H1 (cell line): ENCODE measurements around the gene CBFA2T2. TPM values are rescaled to one million over a fixed set of nuclear protein-coding genes. Genes with fewer than 3 reads are reported as not detected.

ENCODE experiments used
- BRCA1 ChIP-seq: IDR thresholded peaks from 2 replicates; pipeline ENCODE4 v1.6.1; 2012; ENCODE audit warnings: low read depth, low read length, improper control_type of control experiment
- GABPA ChIP-seq: IDR thresholded peaks from 2 replicates; pipeline ENCODE4 v1.6.1; 2011; ENCODE audit warnings: mild to moderate bottlenecking, low read length, moderate library complexity, borderline replicate concordance; ENCODE audit not compliant: insufficient read depth
- KDM4A ChIP-seq: IDR thresholded peaks from one replicate; pipeline ENCODE4 v1.7.1; 2012; ENCODE audit warnings: low read depth, mild to moderate bottlenecking, moderate library complexity, low read length, inconsistent platforms; ENCODE audit not compliant: severe bottlenecking
- POU5F1 ChIP-seq: IDR thresholded peaks from 2 replicates; pipeline ENCODE4 v1.6.1; 2011; ENCODE audit warnings: low read depth, mild to moderate bottlenecking, low read length, moderate library complexity
- YY1 ChIP-seq: IDR thresholded peaks from 2 replicates; pipeline ENCODE4 v1.6.1; 2011; ENCODE audit warnings: low read depth, mild to moderate bottlenecking, low read length
- ZNF274 ChIP-seq: IDR thresholded peaks from 2 replicates; pipeline ENCODE4 v1.7.0; 2012; ENCODE audit warnings: low read length, borderline replicate concordance; ENCODE audit errors: extremely low read depth
- polyA plus RNA-seq, 7 experiments: library from polyadenylated mRNA; depleted of rRNA in 3 of 7; stranded (reverse) in 5 of 7; unstranded in 2 of 7; fragments of >200 nt in 5 of 7; fragments of 200-250 nt in 2 of 7; gene quantifications; 1 replicate in 5 of 7; 2 replicates in 1 of 7; 4 replicates in 1 of 7; pipeline versions ENCODE4 v1.2.1 to v1.2.3, GENCODE V29; 2011 to 2013; ENCODE audit warnings: missing spikeins in 2 of 7, mixed read lengths in 2 of 7
- total RNA-seq: library from RNA; stranded (reverse); fragmentation: NEBNext Ultra II Directional; extraction: Animal tissue kit (Norgen Biotek cat#: 25700); gene quantifications from 2 replicates; pipeline ENCODE4 v1.2.1, GENCODE V29; 2021
- TF ChIP-seq, protein P1 (sequence below): fragments of 300-600 bp; sonication (generic); IDR thresholded peaks from 2 replicates; pipeline ENCODE4 v1.7.1; 2012; ENCODE audit warnings: low read length, moderate library complexity, mild to moderate bottlenecking, inconsistent platforms; ENCODE audit not compliant: insufficient replicate concordance
- TF ChIP-seq, protein P2 (sequence below), 3 experiments: IDR thresholded peaks; 1 replicate in 2 of 3; 2 replicates in 1 of 3; pipeline versions ENCODE4 v1.5.1 to v1.6.1; 2011; ENCODE audit warnings: low read length in 3 of 3, mild to moderate bottlenecking in 3 of 3, inconsistent platforms in 2 of 3, low read depth in 1 of 3, moderate library complexity in 1 of 3; ENCODE audit not compliant: insufficient read depth in 1 of 3; ENCODE audit errors: control extremely low read depth in 1 of 3

The CBFA2T2 gene
- total and polyA plus RNA-seq, 2 of the 8 experiments (the other 6 are each of a cell fraction or from before 2014, with no cell fraction given), result 11.6 to 12.9 TPM

DNA sequence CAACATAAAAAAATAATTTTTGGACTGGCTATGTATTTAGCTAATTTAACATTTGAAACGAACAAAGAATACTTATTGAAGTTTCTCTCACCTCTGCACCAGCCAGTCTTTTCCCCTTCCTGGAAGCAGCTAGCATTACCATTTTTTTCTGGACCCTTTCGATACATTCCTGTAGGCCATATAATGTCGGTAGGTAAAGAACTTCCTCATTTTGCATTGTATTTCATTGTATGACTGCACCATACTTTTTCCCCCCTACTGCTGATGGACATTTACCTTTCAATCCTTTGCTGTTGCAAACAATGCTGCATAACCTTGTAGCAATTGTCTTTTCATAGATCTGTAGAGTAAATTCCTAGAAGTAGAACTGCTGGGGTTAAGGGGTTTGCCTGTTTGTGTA is 17.6 kb downstream of the CBFA2T2 start (continued):
- TF ChIP-seq, protein P1, sequence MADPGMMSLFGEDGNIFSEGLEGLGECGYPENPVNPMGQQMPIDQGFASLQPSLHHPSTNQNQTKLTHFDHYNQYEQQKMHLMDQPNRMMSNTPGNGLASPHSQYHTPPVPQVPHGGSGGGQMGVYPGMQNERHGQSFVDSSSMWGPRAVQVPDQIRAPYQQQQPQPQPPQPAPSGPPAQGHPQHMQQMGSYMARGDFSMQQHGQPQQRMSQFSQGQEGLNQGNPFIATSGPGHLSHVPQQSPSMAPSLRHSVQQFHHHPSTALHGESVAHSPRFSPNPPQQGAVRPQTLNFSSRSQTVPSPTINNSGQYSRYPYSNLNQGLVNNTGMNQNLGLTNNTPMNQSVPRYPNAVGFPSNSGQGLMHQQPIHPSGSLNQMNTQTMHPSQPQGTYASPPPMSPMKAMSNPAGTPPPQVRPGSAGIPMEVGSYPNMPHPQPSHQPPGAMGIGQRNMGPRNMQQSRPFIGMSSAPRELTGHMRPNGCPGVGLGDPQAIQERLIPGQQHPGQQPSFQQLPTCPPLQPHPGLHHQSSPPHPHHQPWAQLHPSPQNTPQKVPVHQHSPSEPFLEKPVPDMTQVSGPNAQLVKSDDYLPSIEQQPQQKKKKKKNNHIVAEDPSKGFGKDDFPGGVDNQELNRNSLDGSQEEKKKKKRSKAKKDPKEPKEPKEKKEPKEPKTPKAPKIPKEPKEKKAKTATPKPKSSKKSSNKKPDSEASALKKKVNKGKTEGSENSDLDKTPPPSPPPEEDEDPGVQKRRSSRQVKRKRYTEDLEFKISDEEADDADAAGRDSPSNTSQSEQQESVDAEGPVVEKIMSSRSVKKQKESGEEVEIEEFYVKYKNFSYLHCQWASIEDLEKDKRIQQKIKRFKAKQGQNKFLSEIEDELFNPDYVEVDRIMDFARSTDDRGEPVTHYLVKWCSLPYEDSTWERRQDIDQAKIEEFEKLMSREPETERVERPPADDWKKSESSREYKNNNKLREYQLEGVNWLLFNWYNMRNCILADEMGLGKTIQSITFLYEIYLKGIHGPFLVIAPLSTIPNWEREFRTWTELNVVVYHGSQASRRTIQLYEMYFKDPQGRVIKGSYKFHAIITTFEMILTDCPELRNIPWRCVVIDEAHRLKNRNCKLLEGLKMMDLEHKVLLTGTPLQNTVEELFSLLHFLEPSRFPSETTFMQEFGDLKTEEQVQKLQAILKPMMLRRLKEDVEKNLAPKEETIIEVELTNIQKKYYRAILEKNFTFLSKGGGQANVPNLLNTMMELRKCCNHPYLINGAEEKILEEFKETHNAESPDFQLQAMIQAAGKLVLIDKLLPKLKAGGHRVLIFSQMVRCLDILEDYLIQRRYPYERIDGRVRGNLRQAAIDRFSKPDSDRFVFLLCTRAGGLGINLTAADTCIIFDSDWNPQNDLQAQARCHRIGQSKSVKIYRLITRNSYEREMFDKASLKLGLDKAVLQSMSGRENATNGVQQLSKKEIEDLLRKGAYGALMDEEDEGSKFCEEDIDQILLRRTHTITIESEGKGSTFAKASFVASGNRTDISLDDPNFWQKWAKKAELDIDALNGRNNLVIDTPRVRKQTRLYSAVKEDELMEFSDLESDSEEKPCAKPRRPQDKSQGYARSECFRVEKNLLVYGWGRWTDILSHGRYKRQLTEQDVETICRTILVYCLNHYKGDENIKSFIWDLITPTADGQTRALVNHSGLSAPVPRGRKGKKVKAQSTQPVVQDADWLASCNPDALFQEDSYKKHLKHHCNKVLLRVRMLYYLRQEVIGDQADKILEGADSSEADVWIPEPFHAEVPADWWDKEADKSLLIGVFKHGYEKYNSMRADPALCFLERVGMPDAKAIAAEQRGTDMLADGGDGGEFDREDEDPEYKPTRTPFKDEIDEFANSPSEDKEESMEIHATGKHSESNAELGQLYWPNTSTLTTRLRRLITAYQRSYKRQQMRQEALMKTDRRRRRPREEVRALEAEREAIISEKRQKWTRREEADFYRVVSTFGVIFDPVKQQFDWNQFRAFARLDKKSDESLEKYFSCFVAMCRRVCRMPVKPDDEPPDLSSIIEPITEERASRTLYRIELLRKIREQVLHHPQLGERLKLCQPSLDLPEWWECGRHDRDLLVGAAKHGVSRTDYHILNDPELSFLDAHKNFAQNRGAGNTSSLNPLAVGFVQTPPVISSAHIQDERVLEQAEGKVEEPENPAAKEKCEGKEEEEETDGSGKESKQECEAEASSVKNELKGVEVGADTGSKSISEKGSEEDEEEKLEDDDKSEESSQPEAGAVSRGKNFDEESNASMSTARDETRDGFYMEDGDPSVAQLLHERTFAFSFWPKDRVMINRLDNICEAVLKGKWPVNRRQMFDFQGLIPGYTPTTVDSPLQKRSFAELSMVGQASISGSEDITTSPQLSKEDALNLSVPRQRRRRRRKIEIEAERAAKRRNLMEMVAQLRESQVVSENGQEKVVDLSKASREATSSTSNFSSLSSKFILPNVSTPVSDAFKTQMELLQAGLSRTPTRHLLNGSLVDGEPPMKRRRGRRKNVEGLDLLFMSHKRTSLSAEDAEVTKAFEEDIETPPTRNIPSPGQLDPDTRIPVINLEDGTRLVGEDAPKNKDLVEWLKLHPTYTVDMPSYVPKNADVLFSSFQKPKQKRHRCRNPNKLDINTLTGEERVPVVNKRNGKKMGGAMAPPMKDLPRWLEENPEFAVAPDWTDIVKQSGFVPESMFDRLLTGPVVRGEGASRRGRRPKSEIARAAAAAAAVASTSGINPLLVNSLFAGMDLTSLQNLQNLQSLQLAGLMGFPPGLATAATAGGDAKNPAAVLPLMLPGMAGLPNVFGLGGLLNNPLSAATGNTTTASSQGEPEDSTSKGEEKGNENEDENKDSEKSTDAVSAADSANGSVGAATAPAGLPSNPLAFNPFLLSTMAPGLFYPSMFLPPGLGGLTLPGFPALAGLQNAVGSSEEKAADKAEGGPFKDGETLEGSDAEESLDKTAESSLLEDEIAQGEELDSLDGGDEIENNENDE, result no peak
- TF ChIP-seq YY1 (no peak), KDM4A (no peak), GABPA (no peak), ZNF274 (no peak), BRCA1 (no peak), POU5F1 (no peak)
- TF ChIP-seq, protein P2, sequence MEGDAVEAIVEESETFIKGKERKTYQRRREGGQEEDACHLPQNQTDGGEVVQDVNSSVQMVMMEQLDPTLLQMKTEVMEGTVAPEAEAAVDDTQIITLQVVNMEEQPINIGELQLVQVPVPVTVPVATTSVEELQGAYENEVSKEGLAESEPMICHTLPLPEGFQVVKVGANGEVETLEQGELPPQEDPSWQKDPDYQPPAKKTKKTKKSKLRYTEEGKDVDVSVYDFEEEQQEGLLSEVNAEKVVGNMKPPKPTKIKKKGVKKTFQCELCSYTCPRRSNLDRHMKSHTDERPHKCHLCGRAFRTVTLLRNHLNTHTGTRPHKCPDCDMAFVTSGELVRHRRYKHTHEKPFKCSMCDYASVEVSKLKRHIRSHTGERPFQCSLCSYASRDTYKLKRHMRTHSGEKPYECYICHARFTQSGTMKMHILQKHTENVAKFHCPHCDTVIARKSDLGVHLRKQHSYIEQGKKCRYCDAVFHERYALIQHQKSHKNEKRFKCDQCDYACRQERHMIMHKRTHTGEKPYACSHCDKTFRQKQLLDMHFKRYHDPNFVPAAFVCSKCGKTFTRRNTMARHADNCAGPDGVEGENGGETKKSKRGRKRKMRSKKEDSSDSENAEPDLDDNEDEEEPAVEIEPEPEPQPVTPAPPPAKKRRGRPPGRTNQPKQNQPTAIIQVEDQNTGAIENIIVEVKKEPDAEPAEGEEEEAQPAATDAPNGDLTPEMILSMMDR (IDR thresholded peaks at IDR 0.05; ENCODE audit: control extremely low read depth in 1 of 3, insufficient read depth in 1 of 3, low read depth in 1 of 3, low read length in 3 of 3), result no peak
